NAMALWA (cell line): ENCODE results near the gene NLRC5.
"Not testable (repeated sequence)": the region's sequence is repeated elsewhere in the genome, so short reads cannot be mapped to it uniquely, and the experiment has no call there.

ENCODE experiments used
- DNase-seq: peaks from one replicate; pipeline ENCODE4 v3.0.0-alpha.2; 2015; ENCODE audit warnings: low spot score

NLRC5 gene

GRCh38 chr16:57099965-57100364 lies 110.6 kb downstream of the NLRC5 start:
- DNase-seq: not testable (repeated sequence)

GRCh38 chr16:57100445-57100844 lies 111.1 kb downstream of the NLRC5 start:
- no peak for DNase-seq

GRCh38 chr16:57102888-57103851 lies 113.8 kb downstream of the NLRC5 start:
- DNase-seq: no peak

- no peak for DNase-seq
Measured at GRCh38 chr16:57104706-57105105, 115.3 kb downstream of the NLRC5 start.

- DNase-seq: no peak
Measured at GRCh38 chr16:57105184-57105583, 115.8 kb downstream of the NLRC5 start.

GRCh38 chr16:57106767-57107166 lies 117.4 kb downstream of the NLRC5 start:
- DNase-seq: no peak

- DNase-seq: no peak
Measured at GRCh38 chr16:57107321-57107922, 118.1 kb downstream of the NLRC5 start.

GRCh38 chr16:57108432-57108831 lies 119.1 kb downstream of the NLRC5 start:
- DNase-seq: no peak

GRCh38 chr16:57109259-57110105 lies 120.1 kb downstream of the NLRC5 start:
- DNase-seq: not testable (repeated sequence)

GRCh38 chr16:57110937-57111336 lies 121.6 kb downstream of the NLRC5 start:
- no peak for DNase-seq

- no peak for DNase-seq
Measured at GRCh38 chr16:57111420-57111819, 122.1 kb downstream of the NLRC5 start.

GRCh38 chr16:57112403-57113041 lies 123.2 kb downstream of the NLRC5 start:
- no peak for DNase-seq

- no peak for DNase-seq
Measured at GRCh38 chr16:57113042-57113453, 123.7 kb downstream of the NLRC5 start.

GRCh38 chr16:57113664-57114063 lies 124.3 kb downstream of the NLRC5 start:
- DNase-seq: no peak

- DNase-seq: no peak
Measured at GRCh38 chr16:57115168-57115513, 125.8 kb downstream of the NLRC5 start.

- no peak for DNase-seq
Measured at GRCh38 chr16:57115514-57116182, 126.3 kb downstream of the NLRC5 start.

- DNase-seq: no peak
Measured at GRCh38 chr16:57118461-57119084, 129.2 kb downstream of the NLRC5 start.

- no peak for DNase-seq
Measured at GRCh38 chr16:57123216-57123973, 134.0 kb downstream of the NLRC5 start.

GRCh38 chr16:57123974-57124674 lies 134.8 kb downstream of the NLRC5 start:
- DNase-seq: no peak

- DNase-seq: no peak
Measured at GRCh38 chr16:57125376-57125775, 136.0 kb downstream of the NLRC5 start.
